Liver (tissue), 9 donors: ENCODE results near the gene RAB38. TPM values are rescaled to one million over a fixed set of nuclear protein-coding genes. Genes with fewer than 3 reads are reported as not detected.

Experiments used
- DNase-seq: peaks from one replicate; pipeline ENCODE4 v3.0.0-alpha.2; 2017; ENCODE audit warnings: low spot score
- H3K27ac ChIP-seq, 2 donors: one replicate each; pipeline ENCODE4 v1.7.0; 2013; ENCODE audit warnings: inconsistent platforms in 2 of 2, low read length in 2 of 2, control low read depth in 1 of 2, low read depth in 1 of 2, mild to moderate bottlenecking in 1 of 2
- H3K27me3 ChIP-seq, 4 donors: one replicate each; pipeline versions ENCODE4 v1.6.1 to v1.7.0; 2013; ENCODE audit warnings: low read length in 3 of 4, inconsistent platforms in 1 of 4, mild to moderate bottlenecking in 1 of 4, moderate library complexity in 1 of 4; ENCODE audit not compliant: control insufficient read depth in 4 of 4, insufficient read depth in 4 of 4
- H3K36me3 ChIP-seq, 4 donors: one replicate each; pipeline versions ENCODE4 v1.6.1 to v1.7.0; 2013; ENCODE audit warnings: low read length in 3 of 4, mild to moderate bottlenecking in 3 of 4, low read depth in 1 of 4, moderate library complexity in 1 of 4; ENCODE audit not compliant: control insufficient read depth in 4 of 4, insufficient read depth in 3 of 4
- H3K4me1 ChIP-seq, 4 donors: one replicate each; pipeline versions ENCODE4 v1.6.1 to v1.7.0; 2013; ENCODE audit warnings: low read length in 3 of 4, mild to moderate bottlenecking in 3 of 4, moderate library complexity in 1 of 4; ENCODE audit not compliant: control insufficient read depth in 4 of 4, insufficient read depth in 4 of 4
- H3K4me3 ChIP-seq, 3 donors: one replicate each; pipeline versions ENCODE4 v1.6.1 to v1.7.0; 2013; ENCODE audit warnings: low read length in 3 of 3, control low read depth in 1 of 3, low read depth in 1 of 3, mild to moderate bottlenecking in 1 of 3
- H3K9ac ChIP-seq, 2 donors: one replicate each; pipeline ENCODE4 v1.7.0; 2013; ENCODE audit warnings: low read length in 2 of 2, mild to moderate bottlenecking in 2 of 2, moderate library complexity in 2 of 2, control low read depth in 1 of 2, low read depth in 1 of 2
- H3K9me3 ChIP-seq, 4 donors: one replicate each; pipeline versions ENCODE4 v1.6.1 to v1.7.0; 2013; ENCODE audit warnings: low read length in 3 of 4; ENCODE audit not compliant: control insufficient read depth in 4 of 4
- ATF3 ChIP-seq: IDR thresholded peaks from 2 replicates; pipeline ENCODE4 v1.6.1; 2016; ENCODE audit warnings: antibody characterized with exemption
- EGR1 ChIP-seq, 2 donors: IDR thresholded peaks; 2 replicates each; pipeline ENCODE4 v1.6.1; 2016 to 2018; ENCODE audit warnings: antibody characterized with exemption in 2 of 2, low read depth in 2 of 2
- FOXA1 ChIP-seq: IDR thresholded peaks from 2 replicates; pipeline ENCODE4 v1.6.1; 2016; ENCODE audit warnings: antibody characterized with exemption
- FOXA2 ChIP-seq: IDR thresholded peaks from 2 replicates; pipeline ENCODE4 v1.6.1; 2016; ENCODE audit warnings: antibody characterized with exemption
- GABPA ChIP-seq, 2 donors: IDR thresholded peaks in 1 of 2; conservative IDR thresholded peaks in 1 of 2; 2 replicates each; pipeline ENCODE4 v1.6.1; 2016; ENCODE audit warnings: antibody characterized with exemption in 2 of 2, mild to moderate bottlenecking in 1 of 2, moderate library complexity in 1 of 2
- HNF4A ChIP-seq, 2 donors: conservative IDR thresholded peaks; 2 replicates each; pipeline ENCODE4 v1.6.1; 2016; ENCODE audit warnings: antibody characterized with exemption in 2 of 2, mild to moderate bottlenecking in 2 of 2
- HNF4G ChIP-seq: IDR thresholded peaks from 2 replicates; pipeline ENCODE4 v1.6.1; 2016; ENCODE audit warnings: antibody characterized with exemption
- JUND ChIP-seq, 2 donors: IDR thresholded peaks; 2 replicates each; pipeline ENCODE4 v1.6.1; 2016; ENCODE audit warnings: antibody characterized with exemption in 2 of 2
- MAX ChIP-seq: IDR thresholded peaks from 2 replicates; pipeline ENCODE4 v1.6.1; 2016; ENCODE audit warnings: antibody characterized with exemption
- NR2F2 ChIP-seq: IDR thresholded peaks from 2 replicates; pipeline ENCODE4 v1.6.1; 2016; ENCODE audit warnings: antibody characterized with exemption
- REST ChIP-seq: IDR thresholded peaks from 2 replicates; pipeline ENCODE4 v1.6.1; 2016; ENCODE audit warnings: antibody characterized with exemption, mild to moderate bottlenecking
- RXRA ChIP-seq, 2 donors: IDR thresholded peaks; 2 replicates each; pipeline ENCODE4 v1.6.1; 2017 to 2018; ENCODE audit warnings: antibody characterized with exemption in 2 of 2, mild to moderate bottlenecking in 1 of 2
- SP1 ChIP-seq: IDR thresholded peaks from 2 replicates; pipeline ENCODE4 v1.6.1; 2018; ENCODE audit warnings: antibody characterized with exemption, mild to moderate bottlenecking
- TAF1 ChIP-seq: conservative IDR thresholded peaks from 2 replicates; pipeline ENCODE4 v1.6.1; 2016; ENCODE audit warnings: antibody characterized with exemption, mild to moderate bottlenecking
- YY1 ChIP-seq: IDR thresholded peaks from 2 replicates; pipeline ENCODE4 v1.6.1; 2016; ENCODE audit warnings: antibody characterized with exemption, mild to moderate bottlenecking
- ZBTB33 ChIP-seq: IDR thresholded peaks from 2 replicates; pipeline ENCODE4 v1.6.1; 2016; ENCODE audit warnings: antibody characterized with exemption
- WGBS: extraction: QIAGEN DNeasy Blood & Tissue Kit; methylation state at CpG from one replicate; pipeline ENCODE4 v1.1.7; 2013; 5-methylcytosine and 5-hydroxymethylcytosine counted together
- polyA plus RNA-seq, 2 donors: library from polyadenylated mRNA; stranded (reverse) in 1 of 2; unstranded in 1 of 2; fragments of 200-250 nt in 1 of 2; fragments of >200 nt in 1 of 2; fragmentation: Nextera tagmentation in 1 of 2; extraction: Ambion mirVana in 1 of 2; gene quantifications; one replicate each; pipeline versions ENCODE4 v1.2.1 to v1.2.3, GENCODE V29; 2013 to 2015
- total RNA-seq, 2 donors: library from RNA; depleted of rRNA; stranded (reverse); fragments of >200 nt; gene quantifications; one replicate each; pipeline ENCODE4 v1.2.3, GENCODE V29; 2014
- donor health status: healthy.
- donor health status: healthy.
- donor health status: healthy.
- donor health status: healthy.
- donor health status: healthy.

RAB38 gene
- total and polyA plus RNA-seq, 4 donors, result 0.32 to 2.2 (median 0.48) TPM

- Histone ChIP-seq H3K36me3 (no peaks in the 10 kb centered on the region), H3K4me3 (no peak overlapping the region), H3K27ac (no peak overlapping the region), H3K9me3 (no peaks in the 10 kb centered on the region), H3K27me3 (no peaks in the 10 kb centered on the region), H3K4me1 (no peaks in the 10 kb centered on the region), H3K9ac (no peak overlapping the region)
- TF ChIP-seq HNF4A (conservative IDR thresholded peaks at IDR 0.05), result no peak
- DNase-seq, result no peak
Observed at GRCh38 chr11:88167853-88168252, 7.4 kb downstream of the RAB38 start.

- DNase-seq, result no peak
- Histone ChIP-seq H3K27ac (no peak overlapping the region), H3K4me3 (no peak overlapping the region), H3K9me3 (peaks cover 0 to 7% (median 0%) of the 10 kb centered on the region in 4 donors), H3K4me1 (no peaks in the 10 kb centered on the region), H3K9ac (no peak overlapping the region), H3K27me3 (no peaks in the 10 kb centered on the region), H3K36me3 (no peaks in the 10 kb centered on the region)
- TF ChIP-seq FOXA2 (no peak), SP1 (no peak), GABPA (IDR thresholded peaks at IDR 0.05 in 1 of 2, conservative IDR thresholded peaks at IDR 0.05 in 1 of 2) (no peak), TAF1 (no peak), FOXA1 (no peak), MAX (no peak), HNF4A (conservative IDR thresholded peaks at IDR 0.05) (no peak), YY1 (no peak), REST (no peak), ZBTB33 (no peak), RXRA (IDR thresholded peaks at IDR 0.05) (no peak), HNF4G (no peak), EGR1 (IDR thresholded peaks at IDR 0.05; ENCODE audit: low read depth in 2 of 2) (no peak), NR2F2 (no peak), JUND (IDR thresholded peaks at IDR 0.05) (no peak), ATF3 (no peak)
- 64% methylated on average over 1 of the region's 1 CpG for WGBS
Observed at GRCh38 chr11:88164806-88165585, 10.2 kb downstream of the RAB38 start.
